ENCODE results near the gene SHMT2. TPM values are rescaled to one million over a fixed set of nuclear protein-coding genes. Genes with fewer than 3 reads are reported as not detected.

SHMT2 gene
- total RNA-seq, 2 donors from 2014 or later = 49.6 to 51.4 TPM

DNA sequence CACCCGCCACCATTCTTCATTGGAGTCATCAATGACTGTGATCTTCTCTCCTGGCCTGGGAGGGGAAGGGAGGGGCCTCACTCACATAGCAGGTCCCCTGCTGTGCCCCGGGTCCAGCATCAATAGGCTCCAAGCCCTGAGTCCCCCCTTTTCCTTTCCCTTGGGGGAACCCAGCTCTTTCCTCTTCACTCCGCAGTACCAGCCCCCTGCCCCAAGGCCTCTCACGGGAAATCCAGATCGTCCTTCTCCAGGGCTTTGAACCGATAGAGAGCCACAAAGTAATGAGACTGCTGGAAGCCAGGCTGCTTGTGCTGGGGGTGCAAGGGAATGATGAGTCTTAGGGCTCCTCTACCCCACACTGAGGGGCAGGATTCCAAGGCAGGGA is 14.8 kb downstream of the SHMT2 start:
- Histone ChIP-seq H3K27ac (no peak overlapping the region), H3K9me3 (no peaks in the 10 kb centered on the region), H3K4me3 (no peak overlapping the region), H3K4me1 (replicated peaks) (peaks cover 25% of the 10 kb centered on the region), H3K36me3 (no peaks in the 10 kb centered on the region), H3K27me3 (replicated peaks; ENCODE audit: insufficient read depth) (no peaks in the 10 kb centered on the region)
- intact Hi-C loops (cut with DNase I) = no loop called here
- 81% methylated on average over 6 of the region's 6 CpGs for WGBS
- no peak for DNase-seq (ENCODE audit: low spot score)
- TF ChIP-seq POLR2AphosphoS5 (IDR thresholded peaks at IDR 0.05) = no peak
- TF ChIP-seq, protein P1, sequence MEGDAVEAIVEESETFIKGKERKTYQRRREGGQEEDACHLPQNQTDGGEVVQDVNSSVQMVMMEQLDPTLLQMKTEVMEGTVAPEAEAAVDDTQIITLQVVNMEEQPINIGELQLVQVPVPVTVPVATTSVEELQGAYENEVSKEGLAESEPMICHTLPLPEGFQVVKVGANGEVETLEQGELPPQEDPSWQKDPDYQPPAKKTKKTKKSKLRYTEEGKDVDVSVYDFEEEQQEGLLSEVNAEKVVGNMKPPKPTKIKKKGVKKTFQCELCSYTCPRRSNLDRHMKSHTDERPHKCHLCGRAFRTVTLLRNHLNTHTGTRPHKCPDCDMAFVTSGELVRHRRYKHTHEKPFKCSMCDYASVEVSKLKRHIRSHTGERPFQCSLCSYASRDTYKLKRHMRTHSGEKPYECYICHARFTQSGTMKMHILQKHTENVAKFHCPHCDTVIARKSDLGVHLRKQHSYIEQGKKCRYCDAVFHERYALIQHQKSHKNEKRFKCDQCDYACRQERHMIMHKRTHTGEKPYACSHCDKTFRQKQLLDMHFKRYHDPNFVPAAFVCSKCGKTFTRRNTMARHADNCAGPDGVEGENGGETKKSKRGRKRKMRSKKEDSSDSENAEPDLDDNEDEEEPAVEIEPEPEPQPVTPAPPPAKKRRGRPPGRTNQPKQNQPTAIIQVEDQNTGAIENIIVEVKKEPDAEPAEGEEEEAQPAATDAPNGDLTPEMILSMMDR (IDR thresholded peaks at IDR 0.05) = no peak
- TF ChIP-seq POLR2A (IDR thresholded peaks at IDR 0.05) = no peak

GRCh38 chr12:57247041-57247440 is 17.5 kb downstream of the SHMT2 start:
- H3K27ac ChIP-seq = no peak overlapping the region
- 96% methylated on average over 1 of the region's 1 CpG for WGBS
- no peaks in the 10 kb centered on the region for H3K36me3 ChIP-seq
- peaks cover 8% of the 10 kb centered on the region for H3K4me1 ChIP-seq (replicated peaks)
- no peak for DNase-seq (ENCODE audit: low spot score)
- TF ChIP-seq POLR2A (IDR thresholded peaks at IDR 0.05) = no peak
- TF ChIP-seq POLR2AphosphoS5 (IDR thresholded peaks at IDR 0.05) = no peak
- TF ChIP-seq, protein P1 (IDR thresholded peaks at IDR 0.05) = no peak
- intact Hi-C loops (cut with DNase I) = loop anchor here (5.0 kb wide), 1 partner anchor 480 kb away; no protein-coding TSS in a partner anchor
- no peak overlapping the region for H3K4me3 ChIP-seq
- H3K9me3 ChIP-seq = no peaks in the 10 kb centered on the region
- H3K27me3 ChIP-seq (replicated peaks; ENCODE audit: insufficient read depth) = no peaks in the 10 kb centered on the region

- no peaks in the 10 kb centered on the region for H3K36me3 ChIP-seq
- WGBS = 82% methylated on average over 7 of the region's 7 CpGs
- H3K4me3 ChIP-seq = no peak overlapping the region
- no peak overlapping the region for H3K27ac ChIP-seq
- no peaks in the 10 kb centered on the region for H3K4me1 ChIP-seq (replicated peaks)
- DNase-seq (ENCODE audit: low spot score) = no peak
- TF ChIP-seq POLR2A (IDR thresholded peaks at IDR 0.05) (no peak), POLR2AphosphoS5 (IDR thresholded peaks at IDR 0.05) (no peak)
- TF ChIP-seq, protein P1 (IDR thresholded peaks at IDR 0.05) = no peak
- intact Hi-C loops (cut with DNase I) = loop anchor here (5.0 kb wide), 1 partner anchor 482 kb away; no protein-coding TSS in a partner anchor
- H3K9me3 ChIP-seq = no peaks in the 10 kb centered on the region
- no peaks in the 10 kb centered on the region for H3K27me3 ChIP-seq (replicated peaks; ENCODE audit: insufficient read depth)
These were observed 19.6 kb downstream of the SHMT2 start for GRCh38 chr12:57248934-57249742.

GRCh38 chr12:57250541-57250940 is 21.0 kb downstream of the SHMT2 start:
- DNase-seq (ENCODE audit: low spot score) = no peak
- intact Hi-C loops (cut with DNase I) = no loop called here
- Histone ChIP-seq H3K27ac (no peak overlapping the region), H3K4me3 (no peak overlapping the region), H3K36me3 (peaks cover 1 to 2% of the 10 kb centered on the region in 2 donors), H3K4me1 (replicated peaks) (no peaks in the 10 kb centered on the region), H3K27me3 (replicated peaks; ENCODE audit: insufficient read depth) (no peaks in the 10 kb centered on the region), H3K9me3 (no peaks in the 10 kb centered on the region)
- WGBS = 84% methylated on average over 3 of the region's 3 CpGs
- TF ChIP-seq POLR2A (IDR thresholded peaks at IDR 0.05) (no peak), POLR2AphosphoS5 (IDR thresholded peaks at IDR 0.05) (no peak)
- TF ChIP-seq, protein P1 (IDR thresholded peaks at IDR 0.05) = no peak

- intact Hi-C loops (cut with DNase I) = no loop called here
- no peak for DNase-seq (ENCODE audit: low spot score)
These were observed 21.4 kb downstream of the SHMT2 start, which contains the start of gene STAC3 for GRCh38 chr12:57250956-57251355. TSS of gene STAC3 (minus strand) at chr12:57251187. CDS start at chr12:57249636, 1,551 bp downstream.

More at GRCh38 chr12:57250956-57251355, 21.4 kb downstream of the SHMT2 start, which contains the start of gene STAC3:
- Histone ChIP-seq H3K36me3 (peaks cover 5 to 6% of the 10 kb centered on the region in 2 donors), H3K4me1 (replicated peaks) (no peaks in the 10 kb centered on the region), H3K27ac (no peak within 1 kb of the TSS), H3K9me3 (no peaks in the 10 kb centered on the region), H3K27me3 (replicated peaks; ENCODE audit: insufficient read depth) (no peaks in the 10 kb centered on the region), H3K4me3 (no peak within 1 kb of the TSS)
- WGBS = 85% methylated on average over 7 of the region's 7 CpGs
- TF ChIP-seq POLR2AphosphoS5 (IDR thresholded peaks at IDR 0.05) (no peak), POLR2A (IDR thresholded peaks at IDR 0.05) (no peak)
- TF ChIP-seq, protein P1 (IDR thresholded peaks at IDR 0.05) = no peak

Data from prostate gland (tissue), 2 donors.